HG02840 (cell line): ENCODE measurements around the gene EIF3I.
"Not testable (repeated sequence)": the region's sequence is repeated elsewhere in the genome, so short reads cannot be mapped to it uniquely, and the experiment has no call there.

Source experiments
- ATAC-seq: cut with Tn5 transposase; IDR thresholded peaks from one replicate; pipeline ENCODE4 v1.9.1; 2021; ENCODE audit warnings: mild to moderate bottlenecking, moderate library complexity, moderate number of reproducible peaks; ENCODE audit not compliant: unreplicated experiment, low FRiP score

Gene EIF3I

DNA sequence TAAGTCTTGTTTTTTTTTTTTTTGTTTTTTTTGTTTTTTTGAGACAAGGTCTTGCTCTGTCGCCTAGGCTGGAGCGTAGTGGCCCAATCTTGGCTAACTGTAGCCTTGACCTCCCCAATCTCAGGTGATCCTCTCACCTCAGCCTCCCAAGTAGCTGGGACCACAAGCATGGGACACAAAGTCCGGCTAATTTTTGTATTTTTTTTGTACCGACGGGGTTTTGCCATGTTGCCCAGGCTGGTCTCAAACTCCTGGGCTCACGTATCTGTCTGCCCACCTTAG lies 35.0 kb downstream of the EIF3I start:
- ATAC-seq, result no peak

DNA sequence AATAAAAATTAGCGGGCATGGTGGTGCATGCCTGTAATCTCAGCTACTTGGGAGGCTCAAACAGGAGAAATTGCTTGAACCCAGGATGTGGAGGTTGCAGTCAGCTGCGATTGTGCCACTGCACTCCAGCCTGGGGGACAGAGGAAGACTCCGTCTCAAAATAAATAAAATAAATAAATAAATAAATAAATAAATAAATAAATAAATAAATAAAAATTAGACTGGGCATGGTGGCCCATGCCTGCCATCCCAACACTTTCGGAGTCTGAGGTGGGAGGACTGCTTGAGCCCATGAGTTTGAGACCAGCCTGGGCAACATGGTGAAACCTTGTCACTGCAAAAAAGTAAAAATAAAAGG lies 41.0 kb downstream of the EIF3I start:
- ATAC-seq, result not testable (repeated sequence)

DNA sequence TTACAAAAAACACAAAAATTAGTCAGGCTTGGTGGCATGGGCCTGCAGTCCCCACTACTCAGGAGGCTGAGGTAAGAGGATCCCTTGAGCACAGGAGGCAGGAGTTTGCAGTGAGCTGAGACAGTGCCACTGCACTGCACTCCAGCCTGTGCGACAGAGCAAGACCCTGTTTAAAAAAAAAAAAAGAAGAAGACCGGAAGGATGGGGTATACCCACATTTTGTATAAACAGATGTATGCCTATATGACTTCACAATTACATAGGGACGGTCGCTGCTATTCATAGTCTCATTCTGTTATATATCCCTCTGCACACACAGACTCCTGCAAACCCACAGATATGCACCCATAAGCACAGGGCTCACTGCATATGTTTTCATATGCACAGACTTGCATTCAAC lies 41.5 kb downstream of the EIF3I start:
- no peak for ATAC-seq

DNA sequence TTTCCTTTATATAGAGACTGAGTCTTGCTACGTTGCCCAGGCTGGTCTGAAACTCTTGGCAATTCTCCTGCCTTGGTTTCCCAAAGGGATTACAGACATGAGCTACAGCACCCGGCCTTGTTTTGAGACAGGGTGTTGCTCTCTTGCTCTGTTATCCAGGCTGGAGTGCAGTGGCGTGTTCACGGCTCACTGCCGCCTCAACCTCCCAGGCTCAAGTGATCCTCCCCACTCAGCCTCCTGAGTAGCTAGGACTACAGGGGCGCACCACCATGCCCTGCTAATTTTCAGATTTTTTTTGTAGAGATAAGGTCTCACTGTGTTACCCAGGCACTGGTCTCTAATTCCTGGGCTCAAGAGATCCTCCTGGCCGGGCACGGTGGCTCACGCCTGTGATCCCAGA lies 43.6 kb downstream of the EIF3I start:
- no peak for ATAC-seq

DNA sequence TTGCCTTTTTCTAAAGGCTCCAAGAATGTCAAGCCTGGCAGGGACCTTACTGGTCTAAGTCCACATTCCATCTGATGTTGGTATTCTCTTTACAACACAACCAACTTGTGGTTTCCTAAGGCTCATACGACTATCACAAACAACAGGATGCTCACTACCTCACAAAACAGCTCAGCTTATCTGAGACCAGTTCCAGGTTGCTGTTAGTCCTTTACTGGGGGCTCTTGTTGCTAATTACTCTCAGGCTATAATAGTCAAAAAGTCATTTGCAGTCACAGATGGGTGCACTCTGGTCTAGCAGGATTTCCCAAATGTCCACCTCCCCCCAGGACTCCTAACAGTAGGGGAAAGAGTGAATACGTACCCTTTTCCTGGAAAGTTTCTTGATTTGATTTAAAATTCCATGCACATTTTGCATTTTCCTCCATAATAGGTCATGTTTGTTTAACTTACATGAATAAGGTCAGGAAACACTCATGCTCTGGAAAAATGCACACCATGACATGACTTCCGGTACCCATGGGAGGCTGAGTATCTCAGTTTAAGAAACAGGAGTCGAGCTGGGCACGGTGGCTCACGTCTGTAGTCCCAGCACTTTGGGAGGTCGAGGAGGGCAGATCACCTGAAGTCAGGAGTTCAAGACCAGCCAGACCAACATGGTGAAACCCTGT lies 44.8 kb downstream of the EIF3I start:
- no peak for ATAC-seq

DNA sequence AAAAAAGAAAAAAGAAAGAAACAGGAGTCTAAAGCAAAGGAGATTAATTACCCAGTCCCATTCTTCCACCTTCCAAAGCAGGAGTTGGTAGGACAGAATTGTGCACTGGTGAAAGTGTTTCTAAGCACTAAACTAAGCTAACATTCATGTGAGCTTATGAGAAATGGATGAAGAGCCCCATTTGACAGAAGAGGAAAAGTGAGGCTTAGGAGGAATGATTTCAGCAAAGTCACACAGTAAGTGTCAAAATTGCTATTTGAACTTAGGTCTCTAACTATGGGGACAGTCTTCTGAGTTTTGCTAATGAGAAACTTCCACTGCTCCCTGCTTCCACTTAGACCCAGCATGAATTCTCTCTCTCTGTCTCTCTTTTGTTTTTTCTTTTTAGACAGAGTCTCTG lies 47.5 kb downstream of the EIF3I start:
- no peak for ATAC-seq

DNA sequence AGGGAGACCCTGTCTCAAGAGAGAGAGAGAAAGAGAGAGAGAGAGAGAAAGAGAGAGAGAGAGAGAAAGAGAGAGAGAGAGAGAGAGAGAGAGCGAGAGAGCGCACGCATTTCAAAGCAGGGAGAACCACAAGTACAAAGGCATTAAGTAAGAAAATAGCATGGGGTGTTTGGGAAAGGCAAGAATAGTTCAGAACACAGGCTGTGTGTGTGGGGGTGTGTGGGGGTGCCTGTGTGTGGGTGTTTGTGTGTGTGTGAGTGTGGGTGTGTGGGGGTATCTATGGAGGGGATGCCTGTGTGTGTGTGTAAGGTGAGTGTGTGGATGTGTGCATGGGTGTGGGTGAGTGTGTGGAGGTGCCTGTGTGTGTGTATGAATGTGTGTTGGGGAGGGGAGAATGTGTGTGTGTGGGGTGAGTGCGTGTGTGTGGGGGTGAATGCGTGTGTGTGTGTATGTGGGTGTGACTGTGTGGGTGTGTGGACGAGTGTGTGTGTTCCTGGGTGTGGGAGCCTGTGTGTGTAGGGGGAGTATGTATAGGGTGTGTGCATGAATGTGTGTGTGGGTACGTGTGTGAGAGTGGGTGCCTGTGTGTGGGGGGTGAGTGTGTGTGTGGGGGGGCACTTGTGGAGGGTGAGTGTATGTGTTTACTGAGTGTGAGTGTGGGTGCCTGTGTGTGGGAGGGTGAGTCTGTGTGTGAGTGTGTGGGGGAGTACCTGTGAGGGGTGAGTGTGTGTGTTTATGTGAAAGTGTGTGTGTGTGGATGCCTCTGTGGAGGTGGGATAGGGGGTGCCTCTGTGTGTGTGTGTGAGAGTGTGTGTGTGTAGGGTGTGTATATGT lies 50.6 kb downstream of the EIF3I start:
- ATAC-seq, result no peak

- ATAC-seq, result no peak
Measured at GRCh38 chr1:32273391-32274208, 51.4 kb downstream of the EIF3I start.

DNA sequence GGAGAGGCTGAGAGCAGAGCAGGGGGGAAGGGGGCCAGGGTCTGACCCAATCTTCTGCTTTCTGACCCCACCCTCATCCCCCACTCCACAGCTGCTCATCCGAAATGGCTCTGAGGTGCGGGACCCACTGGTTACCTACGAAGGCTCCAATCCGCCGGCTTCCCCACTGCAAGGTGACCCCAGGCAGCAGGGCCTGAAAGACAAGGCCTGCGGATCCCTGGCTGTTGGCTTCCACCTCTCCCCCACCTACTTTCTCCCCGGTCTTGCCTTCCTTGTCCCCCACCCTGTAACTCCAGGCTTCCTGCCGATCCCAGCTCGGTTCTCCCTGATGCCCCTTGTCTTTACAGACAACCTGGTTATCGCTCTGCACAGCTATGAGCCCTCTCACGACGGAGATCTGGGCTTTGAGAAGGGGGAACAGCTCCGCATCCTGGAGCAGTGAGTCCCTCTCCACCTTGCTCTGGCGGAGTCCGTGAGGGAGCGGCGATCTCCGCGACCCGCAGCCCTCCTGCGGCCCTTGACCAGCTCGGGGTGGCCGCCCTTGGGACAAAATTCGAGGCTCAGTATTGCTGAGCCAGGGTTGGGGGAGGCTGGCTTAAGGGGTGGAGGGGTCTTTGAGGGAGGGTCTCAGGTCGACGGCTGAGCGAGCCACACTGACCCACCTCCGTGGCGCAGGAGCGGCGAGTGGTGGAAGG lies 52.6 kb downstream of the EIF3I start:
- ATAC-seq, result no peak

DNA sequence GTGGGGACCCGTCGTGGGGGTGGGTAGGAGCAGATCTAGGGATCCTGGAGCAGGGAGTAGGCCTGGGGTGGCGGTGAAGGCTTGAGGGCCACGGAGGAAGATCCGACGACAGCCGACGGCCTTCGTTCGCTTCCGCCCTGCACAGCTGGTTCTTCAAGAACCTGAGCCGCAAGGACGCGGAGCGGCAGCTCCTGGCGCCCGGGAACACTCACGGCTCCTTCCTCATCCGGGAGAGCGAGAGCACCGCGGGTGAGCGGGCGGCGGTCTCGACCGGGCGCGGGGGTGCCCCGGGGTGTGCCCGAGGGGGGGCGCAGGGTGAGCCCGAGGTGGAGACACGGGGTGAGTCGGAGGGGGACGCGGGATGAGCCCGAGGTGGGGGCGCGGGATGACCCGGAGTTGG lies 53.2 kb downstream of the EIF3I start:
- no peak for ATAC-seq

GRCh38 chr1:32276032-32276782 lies 54.0 kb downstream of the EIF3I start:
- no peak for ATAC-seq
